Measurements from ENCODE around the gene PRG2.
A peak's percentile ranks its signal among the peaks of the same experiment; 100 is the strongest.

PRG2 gene

GRCh38 chr11:57380975-57381374 lies 9.5 kb downstream of the PRG2 start, which contains the start of gene PRG3:
TSS of gene PRG3 (minus strand) at chr11:57381150. CDS start at chr11:57380708, 442 bp downstream.
- no peaks in the 10 kb centered on the region for H3K9me3 ChIP-seq (ENCODE audit: control insufficient read depth, low read length)
- H4K8ac ChIP-seq (ENCODE audit: low read length) = no peak within 1 kb of the TSS
- no peak within 1 kb of the TSS for H3K4me2 ChIP-seq (ENCODE audit: low read length, poor library complexity, severe bottlenecking)
- peaks cover 0 to 40% of the 10 kb centered on the region in 2 experiments for H3K27me3 ChIP-seq (ENCODE audit: control insufficient read depth in 1 of 2, insufficient read depth in 1 of 2, low read length in 2 of 2)
- H3K4me1 ChIP-seq (ENCODE audit: control insufficient read depth, insufficient read depth, low read depth, low read length) = no peaks in the 10 kb centered on the region
- no peak within 1 kb of the TSS for H3K14ac ChIP-seq (ENCODE audit: low read length in 2 of 2)
- no peak within 1 kb of the TSS for H4K91ac ChIP-seq (ENCODE audit: low read length)
- no peak within 1 kb of the TSS for H2BK5ac ChIP-seq (ENCODE audit: low read depth, low read length, poor library complexity, severe bottlenecking)
- DNase-seq = no peak
- 66% methylated on average over 2 of the region's 2 CpGs for WGBS
- no peak within 1 kb of the TSS for H2AFZ ChIP-seq (ENCODE audit: low read depth, low read length)
- H3K18ac ChIP-seq (ENCODE audit: low read depth in 1 of 2, low read length in 2 of 2) = no peak within 1 kb of the TSS
- no peaks in the 10 kb centered on the region for H3K79me1 ChIP-seq (replicated peaks; ENCODE audit: low read length, poor library complexity, severe bottlenecking)
- no peak within 1 kb of the TSS for H2AK5ac ChIP-seq (ENCODE audit: low read length, severe bottlenecking)
- H3K4me3 ChIP-seq (ENCODE audit: insufficient read depth in 1 of 2, low read depth in 1 of 2, low read length in 2 of 2) = no peak within 1 kb of the TSS
- no peak within 1 kb of the TSS for H3K27ac ChIP-seq (ENCODE audit: low read length, poor library complexity, severe bottlenecking)
- H3K36me3 ChIP-seq (ENCODE audit: control insufficient read depth in 1 of 2, insufficient read depth in 2 of 2, low read depth in 1 of 2, low read length in 2 of 2) = no peaks in the 10 kb centered on the region
- H2BK120ac ChIP-seq (ENCODE audit: low read depth, low read length) = no peak within 1 kb of the TSS
- H2BK12ac ChIP-seq (ENCODE audit: low read length in 2 of 2) = no peak within 1 kb of the TSS
- H2BK15ac ChIP-seq (ENCODE audit: low read depth, poor library complexity, severe bottlenecking) = no peak within 1 kb of the TSS
- no peak within 1 kb of the TSS for H3K9ac ChIP-seq (ENCODE audit: low read length)
- H3K23ac ChIP-seq (ENCODE audit: low read length in 2 of 2) = no peak within 1 kb of the TSS
- no peak within 1 kb of the TSS for H3K4ac ChIP-seq (ENCODE audit: low read depth in 1 of 2, low read length in 2 of 2)

GRCh38 chr11:57379732-57380131 lies 10.7 kb downstream of the PRG2 start:
- H2BK5ac ChIP-seq (ENCODE audit: low read depth, low read length, poor library complexity, severe bottlenecking) = no peak overlapping the region
- H3K27me3 ChIP-seq (ENCODE audit: control insufficient read depth in 1 of 2, insufficient read depth in 1 of 2, low read length in 2 of 2) = peaks cover 0 to 33% of the 10 kb centered on the region in 2 experiments
- no peak overlapping the region for H3K4me3 ChIP-seq (ENCODE audit: insufficient read depth in 1 of 2, low read depth in 1 of 2, low read length in 2 of 2)
- H3K4ac ChIP-seq (ENCODE audit: low read depth in 1 of 2, low read length in 2 of 2) = no peak overlapping the region
- no peak overlapping the region for H4K8ac ChIP-seq (ENCODE audit: low read length)
- no peaks in the 10 kb centered on the region for H3K9me3 ChIP-seq (ENCODE audit: control insufficient read depth, low read length)
- no peak overlapping the region for H3K4me2 ChIP-seq (ENCODE audit: low read length, poor library complexity, severe bottlenecking)
- H3K27ac ChIP-seq (ENCODE audit: low read length, poor library complexity, severe bottlenecking) = no peak overlapping the region
- H2AFZ ChIP-seq (ENCODE audit: low read depth, low read length) = no peak overlapping the region
- no peak overlapping the region for H2BK120ac ChIP-seq (ENCODE audit: low read depth, low read length)
- no peaks in the 10 kb centered on the region for H3K79me1 ChIP-seq (replicated peaks; ENCODE audit: low read length, poor library complexity, severe bottlenecking)
- DNase-seq = peak; percentile 34
- H3K4me1 ChIP-seq (ENCODE audit: control insufficient read depth, insufficient read depth, low read depth, low read length) = no peaks in the 10 kb centered on the region
- WGBS = 30% methylated on average over 10 of the region's 10 CpGs
- H4K91ac ChIP-seq (ENCODE audit: low read length) = no peak overlapping the region
- H3K18ac ChIP-seq (ENCODE audit: low read depth in 1 of 2, low read length in 2 of 2) = no peak overlapping the region
- H2BK15ac ChIP-seq (ENCODE audit: low read depth, poor library complexity, severe bottlenecking) = no peak overlapping the region
- H2BK12ac ChIP-seq (ENCODE audit: low read length in 2 of 2) = no peak overlapping the region
- H2AK5ac ChIP-seq (ENCODE audit: low read length, severe bottlenecking) = no peak overlapping the region
- no peak overlapping the region for H3K23ac ChIP-seq (ENCODE audit: low read length in 2 of 2)
- H3K36me3 ChIP-seq (ENCODE audit: control insufficient read depth in 1 of 2, insufficient read depth in 2 of 2, low read depth in 1 of 2, low read length in 2 of 2) = no peaks in the 10 kb centered on the region
- H3K14ac ChIP-seq (ENCODE audit: low read length in 2 of 2) = no peak overlapping the region
- H3K9ac ChIP-seq (ENCODE audit: low read length) = no peak overlapping the region

GRCh38 chr11:57378186-57378585 lies 12.3 kb downstream of the PRG2 start:
- H2BK120ac ChIP-seq (ENCODE audit: low read depth, low read length) = no peak overlapping the region
- H3K18ac ChIP-seq (ENCODE audit: low read depth in 1 of 2, low read length in 2 of 2) = no peak overlapping the region
- no peak overlapping the region for H3K4me2 ChIP-seq (ENCODE audit: low read length, poor library complexity, severe bottlenecking)
- no peak overlapping the region for H2BK15ac ChIP-seq (ENCODE audit: low read depth, poor library complexity, severe bottlenecking)
- H3K27ac ChIP-seq (ENCODE audit: low read length, poor library complexity, severe bottlenecking) = no peak overlapping the region
- no peak overlapping the region for H3K9ac ChIP-seq (ENCODE audit: low read length)
- H3K79me1 ChIP-seq (replicated peaks; ENCODE audit: low read length, poor library complexity, severe bottlenecking) = no peaks in the 10 kb centered on the region
- H3K36me3 ChIP-seq (ENCODE audit: control insufficient read depth in 1 of 2, insufficient read depth in 2 of 2, low read depth in 1 of 2, low read length in 2 of 2) = no peaks in the 10 kb centered on the region
- no peak overlapping the region for H4K91ac ChIP-seq (ENCODE audit: low read length)
- no peak overlapping the region for H2AFZ ChIP-seq (ENCODE audit: low read depth, low read length)
- H2AK5ac ChIP-seq (ENCODE audit: low read length, severe bottlenecking) = no peak overlapping the region
- no peak overlapping the region for H2BK12ac ChIP-seq (ENCODE audit: low read length in 2 of 2)
- peaks cover 0 to 27% of the 10 kb centered on the region in 2 experiments for H3K27me3 ChIP-seq (ENCODE audit: control insufficient read depth in 1 of 2, insufficient read depth in 1 of 2, low read length in 2 of 2)
- H2BK5ac ChIP-seq (ENCODE audit: low read depth, low read length, poor library complexity, severe bottlenecking) = no peak overlapping the region
- H3K4me1 ChIP-seq (ENCODE audit: control insufficient read depth, insufficient read depth, low read depth, low read length) = no peaks in the 10 kb centered on the region
- H3K23ac ChIP-seq (ENCODE audit: low read length in 2 of 2) = no peak overlapping the region
- no peak overlapping the region for H3K4me3 ChIP-seq (ENCODE audit: insufficient read depth in 1 of 2, low read depth in 1 of 2, low read length in 2 of 2)
- no peaks in the 10 kb centered on the region for H3K9me3 ChIP-seq (ENCODE audit: control insufficient read depth, low read length)
- H3K4ac ChIP-seq (ENCODE audit: low read depth in 1 of 2, low read length in 2 of 2) = no peak overlapping the region
- DNase-seq = peak; percentile 37
- no peak overlapping the region for H3K14ac ChIP-seq (ENCODE audit: low read length in 2 of 2)
- H4K8ac ChIP-seq (ENCODE audit: low read length) = no peak overlapping the region

GRCh38 chr11:57377107-57377506 lies 13.3 kb downstream of the PRG2 start:
- Histone ChIP-seq H3K9me3 (ENCODE audit: control insufficient read depth, low read length) (no peaks in the 10 kb centered on the region), H3K4ac (ENCODE audit: low read depth in 1 of 2, low read length in 2 of 2) (no peak overlapping the region), H3K4me3 (ENCODE audit: insufficient read depth in 1 of 2, low read depth in 1 of 2, low read length in 2 of 2) (no peak overlapping the region), H3K14ac (ENCODE audit: low read length in 2 of 2) (no peak overlapping the region), H3K4me2 (ENCODE audit: low read length, poor library complexity, severe bottlenecking) (no peak overlapping the region), H3K36me3 (ENCODE audit: control insufficient read depth in 1 of 2, insufficient read depth in 2 of 2, low read depth in 1 of 2, low read length in 2 of 2) (no peaks in the 10 kb centered on the region), H4K8ac (ENCODE audit: low read length) (no peak overlapping the region), H3K27me3 (ENCODE audit: control insufficient read depth in 1 of 2, insufficient read depth in 1 of 2, low read length in 2 of 2) (peaks cover 0 to 34% of the 10 kb centered on the region in 2 experiments), H3K9ac (ENCODE audit: low read length) (no peak overlapping the region), H3K79me1 (replicated peaks; ENCODE audit: low read length, poor library complexity, severe bottlenecking) (no peaks in the 10 kb centered on the region), H2BK15ac (ENCODE audit: low read depth, poor library complexity, severe bottlenecking) (no peak overlapping the region), H2AFZ (ENCODE audit: low read depth, low read length) (no peak overlapping the region), H4K91ac (ENCODE audit: low read length) (no peak overlapping the region), H3K23ac (ENCODE audit: low read length in 2 of 2) (no peak overlapping the region), H2BK12ac (ENCODE audit: low read length in 2 of 2) (no peak overlapping the region), H3K18ac (ENCODE audit: low read depth in 1 of 2, low read length in 2 of 2) (no peak overlapping the region), H3K27ac (ENCODE audit: low read length, poor library complexity, severe bottlenecking) (no peak overlapping the region), H2AK5ac (ENCODE audit: low read length, severe bottlenecking) (no peak overlapping the region), H2BK120ac (ENCODE audit: low read depth, low read length) (no peak overlapping the region), H3K4me1 (ENCODE audit: control insufficient read depth, insufficient read depth, low read depth, low read length) (no peaks in the 10 kb centered on the region), H2BK5ac (ENCODE audit: low read depth, low read length, poor library complexity, severe bottlenecking) (no peak overlapping the region)
- 60% methylated on average over 5 of the region's 5 CpGs for whole genome bisulfite sequencing
- DNase-seq = no peak

All from mesenchymal stem cell (in vitro differentiated cells and primary cell).